Mammary epithelial cell (primary cell): ENCODE results near the gene HNF4A.

Experiments used
- CTCF ChIP-seq, 2 donors: IDR thresholded peaks in 1 of 2; conservative IDR thresholded peaks in 1 of 2; 2 replicates each; pipeline ENCODE4 v1.5.1; 2011 to 2012; ENCODE audit warnings: inconsistent platforms in 2 of 2, low read length in 2 of 2, mild to moderate bottlenecking in 2 of 2, control low read depth in 1 of 2, low read depth in 1 of 2; ENCODE audit not compliant: insufficient read depth in 1 of 2; ENCODE audit errors: extremely low read depth in 1 of 2
- EZH2 ChIP-seq: IDR thresholded peaks from 2 replicates; pipeline ENCODE4 v1.6.1; 2012; ENCODE audit warnings: low read length, inconsistent platforms, borderline replicate concordance

- TF ChIP-seq EZH2 = no peak
- no peak for TF ChIP-seq CTCF (conservative IDR thresholded peaks at IDR 0.05 in 1 of 2, IDR thresholded peaks at IDR 0.05 in 1 of 2; ENCODE audit: extremely low read depth in 1 of 2, insufficient read depth in 1 of 2, low read depth in 1 of 2, low read length in 2 of 2)
Observed at GRCh38 chr20:44422083-44422482, 66.6 kb downstream of the HNF4A start.
